ENCODE results near the gene ALG6.
A peak's percentile ranks its signal among the peaks of the same experiment; 100 is the strongest.

Gene ALG6

DNA sequence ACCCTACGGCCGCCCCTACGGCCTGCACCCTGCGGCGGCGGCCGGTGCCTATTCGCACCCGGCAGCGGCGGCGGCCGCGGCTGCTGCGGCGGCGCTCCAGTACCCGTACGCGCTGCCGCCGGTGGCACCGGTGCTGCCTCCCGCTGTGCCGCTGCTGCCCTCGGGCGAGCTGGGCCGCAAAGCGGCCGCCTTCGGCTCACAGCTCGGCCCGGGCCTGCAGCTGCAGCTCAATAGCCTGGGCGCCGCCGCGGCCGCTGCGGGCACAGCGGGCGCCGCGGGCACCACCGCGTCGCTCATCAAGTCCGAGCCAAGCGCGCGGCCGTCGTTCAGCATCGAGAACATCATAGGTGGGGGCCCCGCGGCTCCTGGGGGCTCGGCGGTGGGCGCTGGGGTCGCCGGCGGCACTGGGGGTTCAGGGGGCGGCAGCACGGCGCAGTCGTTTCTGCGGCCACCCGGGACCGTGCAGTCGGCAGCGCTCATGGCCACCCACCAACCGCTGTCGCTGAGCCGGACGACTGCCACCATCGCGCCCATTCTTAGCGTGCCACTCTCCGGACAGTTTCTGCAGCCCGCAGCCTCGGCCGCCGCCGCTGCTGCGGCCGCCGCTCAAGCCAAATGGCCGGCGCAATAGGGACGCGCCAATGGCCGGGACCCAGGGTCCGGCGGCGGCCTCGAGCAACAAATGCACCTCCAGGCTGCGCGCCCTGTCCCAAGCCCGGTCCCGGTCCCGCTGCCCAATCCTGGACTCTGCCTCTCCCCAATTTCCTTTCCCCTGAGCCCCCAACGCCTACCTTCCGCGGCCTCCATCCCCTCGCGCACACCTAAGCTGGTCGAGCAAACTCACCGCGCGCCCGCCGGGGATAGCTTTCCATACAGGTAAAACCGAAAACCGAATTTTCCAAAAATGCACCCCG is 43.3 kb upstream of the ALG6 start:
- peak overlapping the region; percentile 62 for H3K27ac Mint-ChIP-seq (ENCODE audit: low read depth)
- H3K9me3 Mint-ChIP-seq, result peaks cover 5% of the 10 kb centered on the region

DNA sequence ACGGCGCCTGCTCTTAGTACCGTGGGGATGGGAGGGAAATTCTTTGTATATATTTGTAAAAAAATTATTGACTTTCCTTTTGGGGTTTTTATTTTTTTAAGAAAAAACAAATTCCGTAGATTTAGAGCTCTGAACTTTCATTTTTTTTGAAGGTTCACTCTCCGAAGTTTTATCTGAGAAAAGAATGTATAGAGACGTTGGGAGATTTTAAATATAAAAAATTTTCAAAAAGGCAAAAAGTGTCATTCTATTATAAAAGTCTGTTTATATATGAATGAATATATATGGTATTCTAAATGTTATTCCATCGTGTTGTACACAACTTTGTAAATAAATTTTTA is 42.7 kb upstream of the ALG6 start:
- peaks cover 30% of the 10 kb centered on the region for H3K4me1 Mint-ChIP-seq
- H3K4me3 Mint-ChIP-seq, result peak overlapping the region; percentile 68
- no peaks in the 10 kb centered on the region for H3K9me3 Mint-ChIP-seq
- no peak for ATAC-seq (replicated peaks; ENCODE audit: extremely low read depth, poor library complexity, severe bottlenecking)
- peaks cover 79% of the 10 kb centered on the region for H3K27me3 Mint-ChIP-seq
- H3K36me3 Mint-ChIP-seq (ENCODE audit: insufficient read depth), result peaks cover 30% of the 10 kb centered on the region
- DNase-seq (ENCODE audit: low spot score in 2 of 2), result no peak
- peak overlapping the region; percentile 20 for H3K27ac Mint-ChIP-seq (ENCODE audit: low read depth)

More for the DNA sequence above, 43.3 kb upstream of the ALG6 start:
- DNase-seq (ENCODE audit: low spot score in 2 of 2) (no peak), ATAC-seq (replicated peaks; ENCODE audit: extremely low read depth, poor library complexity, severe bottlenecking) (no peak)
- peaks cover 79% of the 10 kb centered on the region for H3K27me3 Mint-ChIP-seq
- H3K4me1 Mint-ChIP-seq, result peaks cover 24% of the 10 kb centered on the region
- H3K4me3 Mint-ChIP-seq, result peak overlapping the region; percentile 78
- peaks cover 34% of the 10 kb centered on the region for H3K36me3 Mint-ChIP-seq (ENCODE audit: insufficient read depth)

DNA sequence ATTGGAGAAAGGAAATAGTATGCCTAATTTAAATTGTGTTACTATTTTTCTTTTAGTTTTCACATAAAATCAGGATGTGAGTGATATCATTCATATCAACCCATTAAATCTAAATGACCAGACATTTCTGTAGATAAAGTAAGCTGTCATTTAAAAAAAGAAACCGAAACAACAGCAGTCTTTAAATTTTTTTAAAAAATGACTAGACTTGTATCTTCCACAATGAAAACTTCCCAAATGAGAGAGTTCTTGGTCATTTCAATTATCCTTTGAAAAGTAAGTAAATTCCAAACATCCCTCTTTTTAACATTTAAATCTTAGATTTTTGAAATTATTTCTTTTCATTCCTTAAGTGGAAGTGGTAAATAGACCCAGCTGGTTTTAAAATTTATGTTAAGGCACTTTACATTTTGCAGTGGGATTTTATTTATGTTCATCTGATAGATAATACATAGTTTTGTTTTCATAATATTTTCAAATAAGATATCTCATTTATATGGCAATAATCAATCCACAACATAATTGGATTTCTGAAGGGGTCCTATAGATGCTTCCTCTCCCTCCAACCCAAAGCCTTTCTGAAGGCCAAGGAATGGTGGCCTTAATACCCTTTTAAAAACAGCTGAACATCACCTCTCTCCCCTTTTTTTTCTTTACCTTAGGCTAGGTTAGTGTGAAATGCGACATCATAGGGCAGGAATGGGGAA is 42.0 kb upstream of the ALG6 start:
- no peaks in the 10 kb centered on the region for H3K9me3 Mint-ChIP-seq
- no peak overlapping the region for H3K4me3 Mint-ChIP-seq
- H3K27ac Mint-ChIP-seq (ENCODE audit: low read depth), result no peak overlapping the region
- H3K36me3 Mint-ChIP-seq (ENCODE audit: insufficient read depth), result peaks cover 24% of the 10 kb centered on the region
- ATAC-seq (replicated peaks; ENCODE audit: extremely low read depth, poor library complexity, severe bottlenecking), result no peak
- peaks cover 31% of the 10 kb centered on the region for H3K4me1 Mint-ChIP-seq
- no peak for DNase-seq (ENCODE audit: low spot score in 2 of 2)
- H3K27me3 Mint-ChIP-seq, result peaks cover 79% of the 10 kb centered on the region

DNA sequence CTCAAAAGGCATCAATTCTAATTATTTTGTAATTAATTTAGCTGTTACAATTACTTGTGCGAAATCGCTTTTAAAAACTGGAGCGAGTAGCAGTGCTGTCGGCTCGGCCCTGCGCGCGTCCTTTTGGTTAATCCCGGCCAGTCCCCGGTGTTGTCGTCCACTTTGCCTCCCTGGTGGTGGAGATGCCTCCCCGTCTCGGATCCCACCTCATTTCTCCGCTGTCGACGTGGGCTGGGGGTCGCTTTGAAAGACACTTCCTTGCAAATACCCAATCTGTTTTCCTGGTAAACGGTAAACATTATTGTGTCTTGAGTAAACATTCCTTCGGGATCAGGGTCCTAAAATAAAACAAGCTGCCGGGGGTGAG is 41.3 kb upstream of the ALG6 start:
- Mint-ChIP-seq H3K4me3 (no peak overlapping the region), H3K27ac (ENCODE audit: low read depth) (peak overlapping the region; percentile 61), H3K27me3 (peaks cover 79% of the 10 kb centered on the region), H3K4me1 (peaks cover 31% of the 10 kb centered on the region), H3K9me3 (no peaks in the 10 kb centered on the region), H3K36me3 (ENCODE audit: insufficient read depth) (peaks cover 21% of the 10 kb centered on the region)
- ATAC-seq (replicated peaks; ENCODE audit: extremely low read depth, poor library complexity, severe bottlenecking) (no peak), DNase-seq (ENCODE audit: low spot score in 2 of 2) (no peak)

DNA sequence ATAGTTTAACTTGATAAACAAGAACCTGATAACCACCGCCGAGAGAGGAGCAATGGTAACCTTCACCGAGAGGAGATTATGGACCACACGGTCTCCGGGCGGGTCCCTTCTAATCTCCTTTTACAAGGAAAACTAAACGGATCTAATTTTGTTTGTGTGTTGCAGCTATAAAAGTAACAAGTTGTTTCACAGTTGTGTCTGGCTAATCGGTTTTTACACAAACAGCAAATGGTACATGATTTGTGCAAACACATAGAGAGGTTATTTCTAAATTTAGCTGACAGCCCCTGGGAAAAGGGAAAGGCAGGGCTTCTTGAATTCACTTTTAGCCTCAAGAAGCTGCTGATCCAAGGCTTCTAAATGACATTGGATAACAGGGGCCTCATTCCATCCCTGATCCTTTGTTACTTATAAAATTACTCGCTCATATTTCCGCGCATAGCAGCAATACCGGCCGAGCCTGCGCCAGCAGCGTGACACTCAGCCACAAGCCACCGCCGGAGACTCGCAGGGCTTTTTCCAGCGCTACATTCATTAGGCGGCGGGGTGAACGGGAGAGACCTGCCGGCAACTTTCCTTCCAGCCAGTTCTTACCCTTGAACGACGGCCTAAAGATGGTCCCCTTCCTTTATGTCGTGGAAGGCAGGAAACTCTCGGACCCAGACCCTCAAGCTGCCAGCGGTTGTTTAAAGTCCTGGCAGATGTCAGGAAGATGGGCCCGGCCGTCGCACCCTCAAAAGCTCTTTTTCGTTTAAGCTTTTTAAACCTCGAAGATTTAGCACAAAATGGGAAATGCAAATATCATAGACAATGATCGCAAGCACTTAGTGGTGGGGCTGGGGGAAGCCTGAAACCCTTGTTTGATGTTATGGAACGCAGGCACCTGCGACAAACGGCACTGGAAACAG is 40.7 kb upstream of the ALG6 start:
- Mint-ChIP-seq H3K9me3 (no peaks in the 10 kb centered on the region), H3K27ac (ENCODE audit: low read depth) (peak overlapping the region; percentile 61), H3K4me1 (peaks cover 25% of the 10 kb centered on the region), H3K36me3 (ENCODE audit: insufficient read depth) (peaks cover 19% of the 10 kb centered on the region), H3K4me3 (peak overlapping the region; percentile 9), H3K27me3 (peaks cover 79% of the 10 kb centered on the region)
- ATAC-seq (replicated peaks; ENCODE audit: extremely low read depth, poor library complexity, severe bottlenecking), result no peak
- no peak for DNase-seq (ENCODE audit: low spot score in 2 of 2)

DNA sequence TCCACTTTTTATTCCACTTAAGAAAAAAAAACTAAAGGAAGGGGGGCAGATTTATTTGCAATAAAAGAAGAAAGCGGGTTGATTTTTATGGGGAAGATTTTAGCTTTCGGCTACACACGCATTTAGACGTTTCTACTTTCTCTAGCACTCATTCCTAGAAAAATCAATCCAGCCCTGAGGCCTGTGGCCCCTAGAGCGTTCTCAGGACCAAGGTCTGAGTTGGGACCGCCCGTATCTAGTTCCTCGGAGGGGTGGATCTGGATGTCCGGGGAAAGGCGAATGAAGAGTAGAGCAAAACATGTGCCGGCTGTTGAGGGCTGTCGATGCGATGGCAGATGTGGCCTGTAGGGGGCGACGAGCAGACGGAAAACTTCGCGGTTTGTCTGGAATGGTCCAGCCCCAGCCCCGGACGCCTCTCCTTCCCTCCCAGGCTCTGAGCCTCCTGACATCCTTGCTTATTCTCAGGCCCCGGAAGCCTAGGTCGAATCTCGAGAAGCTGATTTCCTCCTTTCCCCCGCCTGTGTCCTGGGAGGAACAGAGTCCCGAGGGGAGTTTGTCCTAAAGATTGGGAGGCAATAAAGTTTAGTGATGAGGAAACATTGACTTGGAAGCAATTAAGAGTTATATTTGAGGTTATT is 39.9 kb upstream of the ALG6 start:
- Mint-ChIP-seq H3K27ac (ENCODE audit: low read depth) (no peak overlapping the region), H3K4me3 (peak overlapping the region; percentile 9), H3K27me3 (peaks cover 83% of the 10 kb centered on the region), H3K9me3 (no peaks in the 10 kb centered on the region), H3K4me1 (peaks cover 22% of the 10 kb centered on the region), H3K36me3 (ENCODE audit: insufficient read depth) (peaks cover 14% of the 10 kb centered on the region)
- DNase-seq (ENCODE audit: low spot score in 2 of 2) (peak in 1 of 2 donors; percentile 24), ATAC-seq (replicated peaks; ENCODE audit: extremely low read depth, poor library complexity, severe bottlenecking) (no peak)

DNA sequence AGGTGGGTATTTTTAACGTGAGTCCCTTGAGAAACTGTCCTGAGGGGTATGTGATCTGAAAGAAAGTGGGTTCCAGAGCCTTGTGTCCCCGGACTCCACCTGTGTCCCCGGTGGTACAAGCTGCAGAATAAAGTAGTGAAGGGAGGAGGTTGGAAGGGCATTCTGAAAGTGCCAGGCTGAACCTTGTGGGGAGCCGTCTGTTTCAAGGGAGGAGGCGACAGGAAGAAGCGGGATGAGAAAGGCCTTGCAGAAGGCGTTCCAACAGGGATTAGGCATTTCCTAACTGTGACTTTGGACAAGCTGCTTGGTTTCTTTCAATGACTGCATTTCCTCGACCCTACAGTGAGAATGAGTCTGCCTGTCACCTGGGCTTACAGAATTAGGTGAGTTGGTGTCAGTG is 39.3 kb upstream of the ALG6 start:
- Mint-ChIP-seq H3K36me3 (ENCODE audit: insufficient read depth) (peaks cover 14% of the 10 kb centered on the region), H3K27ac (ENCODE audit: low read depth) (no peak overlapping the region), H3K27me3 (peaks cover 89% of the 10 kb centered on the region), H3K4me1 (peaks cover 22% of the 10 kb centered on the region), H3K9me3 (no peaks in the 10 kb centered on the region), H3K4me3 (no peak overlapping the region)
- ATAC-seq (replicated peaks; ENCODE audit: extremely low read depth, poor library complexity, severe bottlenecking), result no peak
- DNase-seq (ENCODE audit: low spot score in 2 of 2), result no peak

DNA sequence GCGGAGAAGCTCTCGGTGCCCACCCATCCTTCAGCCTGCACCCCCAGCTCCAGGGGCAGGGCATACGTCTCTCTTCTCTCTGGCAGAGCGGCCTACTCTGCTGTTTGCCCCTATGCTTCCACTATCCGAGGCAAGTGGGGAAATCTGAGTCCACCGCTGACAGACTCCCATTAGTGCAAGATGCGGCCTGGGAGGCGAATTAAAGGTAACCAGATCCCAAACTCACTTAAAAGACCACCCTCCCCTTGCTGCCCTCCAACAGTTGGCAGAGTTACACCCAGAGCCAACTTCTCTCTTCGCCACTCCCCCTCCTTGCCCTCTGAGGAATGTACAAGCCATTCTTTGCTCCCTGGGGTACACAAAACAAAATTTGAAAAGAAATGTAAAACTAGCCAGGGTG is 38.6 kb upstream of the ALG6 start:
- Mint-ChIP-seq H3K4me3 (no peak overlapping the region), H3K9me3 (no peaks in the 10 kb centered on the region), H3K27me3 (peaks cover 95% of the 10 kb centered on the region), H3K4me1 (peaks cover 22% of the 10 kb centered on the region), H3K27ac (ENCODE audit: low read depth) (no peak overlapping the region), H3K36me3 (ENCODE audit: insufficient read depth) (peaks cover 12% of the 10 kb centered on the region)
- no peak for ATAC-seq (replicated peaks; ENCODE audit: extremely low read depth, poor library complexity, severe bottlenecking)
- no peak for DNase-seq (ENCODE audit: low spot score in 2 of 2)

DNA sequence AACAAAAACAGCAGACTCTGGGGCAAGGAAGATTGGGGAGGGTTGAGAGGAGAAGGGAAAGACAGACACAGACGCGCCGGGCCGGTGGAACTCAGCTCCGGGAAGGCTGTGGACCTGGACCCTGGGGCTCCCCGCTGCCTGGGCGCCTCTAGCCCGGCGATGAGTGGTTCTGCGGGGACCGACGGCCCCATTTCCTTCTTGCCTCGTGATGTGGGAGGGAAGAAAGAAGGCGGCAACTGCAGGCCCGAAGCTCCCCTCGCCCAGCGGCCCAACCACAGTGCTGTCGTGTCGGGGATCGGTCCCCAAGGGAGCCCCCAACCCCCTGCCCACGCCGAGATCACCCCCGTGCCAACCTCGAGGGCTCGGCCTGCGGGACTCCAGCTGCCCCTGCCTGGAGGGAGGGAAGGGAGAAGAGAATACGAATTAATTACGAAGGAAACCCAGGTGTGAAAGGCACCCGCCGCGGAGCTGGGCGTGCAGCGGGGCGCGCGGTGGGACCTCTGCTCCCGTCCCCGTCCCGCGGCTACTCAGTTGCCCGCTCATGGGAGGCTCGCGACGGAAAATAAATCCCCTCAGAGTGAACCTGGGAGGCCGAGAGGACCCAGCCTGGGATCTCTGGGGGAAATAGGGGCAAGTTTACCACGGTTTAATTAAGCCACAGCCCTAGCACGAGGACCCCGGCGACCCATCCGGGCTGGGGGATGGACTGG is 37.7 kb upstream of the ALG6 start:
- Mint-ChIP-seq H3K4me1 (peaks cover 17% of the 10 kb centered on the region), H3K4me3 (peak overlapping the region; percentile 17), H3K27ac (ENCODE audit: low read depth) (peak overlapping the region; percentile 13), H3K36me3 (ENCODE audit: insufficient read depth) (peaks cover 10% of the 10 kb centered on the region), H3K27me3 (peaks cover 98% of the 10 kb centered on the region), H3K9me3 (no peaks in the 10 kb centered on the region)
- DNase-seq (ENCODE audit: low spot score in 2 of 2), result no peak
- no peak for ATAC-seq (replicated peaks; ENCODE audit: extremely low read depth, poor library complexity, severe bottlenecking)

DNA sequence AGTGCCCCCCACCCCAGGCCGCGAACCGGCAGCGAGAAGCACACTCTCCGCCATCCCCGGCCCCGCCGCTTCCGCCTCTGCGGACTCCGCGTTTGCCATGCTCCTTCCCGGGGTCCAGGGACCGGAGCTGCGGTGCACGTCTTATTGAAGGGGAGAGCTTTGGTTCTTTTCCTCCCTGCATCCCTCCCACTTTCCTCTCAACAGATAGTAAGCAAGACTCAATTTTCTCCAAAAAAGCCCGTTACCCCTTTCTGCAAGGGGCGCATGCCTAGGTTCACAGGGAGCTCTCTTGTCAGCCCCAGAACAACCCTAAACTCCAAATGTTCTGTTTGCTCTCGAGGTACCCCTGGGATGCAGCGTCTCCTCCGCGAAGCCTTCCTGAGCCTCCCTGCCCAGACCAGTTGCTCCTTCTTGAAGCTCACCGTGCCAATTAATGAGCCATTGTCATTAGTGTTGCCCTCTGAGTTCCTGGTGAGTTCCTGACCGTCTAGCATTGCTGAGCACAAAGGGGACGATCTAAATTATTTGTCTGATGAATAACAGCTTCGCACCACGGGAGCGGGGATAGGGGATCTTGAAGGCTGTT is 37.0 kb upstream of the ALG6 start:
- Mint-ChIP-seq H3K4me1 (peaks cover 17% of the 10 kb centered on the region), H3K4me3 (no peak overlapping the region), H3K36me3 (ENCODE audit: insufficient read depth) (peaks cover 10% of the 10 kb centered on the region), H3K27me3 (peaks cover 100% of the 10 kb centered on the region), H3K27ac (ENCODE audit: low read depth) (no peak overlapping the region), H3K9me3 (no peaks in the 10 kb centered on the region)
- ATAC-seq (replicated peaks; ENCODE audit: extremely low read depth, poor library complexity, severe bottlenecking), result no peak
- DNase-seq (ENCODE audit: low spot score in 2 of 2), result no peak

DNA sequence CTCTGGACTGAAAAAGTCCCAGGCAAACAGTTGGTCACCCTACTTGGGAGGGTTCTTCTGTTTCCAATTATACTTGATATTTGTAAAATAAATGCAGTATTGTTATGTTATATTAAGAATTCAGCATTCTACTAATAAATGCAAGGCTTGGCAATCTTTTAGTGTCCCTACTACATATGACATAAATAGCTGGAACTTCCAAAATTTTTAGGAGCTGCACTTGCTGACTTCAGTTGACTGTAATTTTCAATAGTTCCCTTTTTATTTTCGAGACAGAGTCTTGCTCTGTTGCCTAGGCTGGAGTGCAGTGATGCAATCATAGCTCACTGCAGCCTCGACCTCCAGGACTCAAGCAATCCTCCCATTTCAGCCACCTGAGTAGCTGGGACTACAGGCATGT is 25.0 kb upstream of the ALG6 start:
- DNase-seq (ENCODE audit: low spot score in 2 of 2) (no peak), ATAC-seq (replicated peaks; ENCODE audit: extremely low read depth, poor library complexity, severe bottlenecking) (no peak)
- no peak overlapping the region for H3K4me3 Mint-ChIP-seq
- H3K4me1 Mint-ChIP-seq, result no peaks in the 10 kb centered on the region
- H3K27me3 Mint-ChIP-seq, result peaks cover 50% of the 10 kb centered on the region
- H3K36me3 Mint-ChIP-seq (ENCODE audit: insufficient read depth), result no peaks in the 10 kb centered on the region
- no peak overlapping the region for H3K27ac Mint-ChIP-seq (ENCODE audit: low read depth)
- no peaks in the 10 kb centered on the region for H3K9me3 Mint-ChIP-seq
